BLaER1 (cell line): ENCODE measurements around the gene HDGF.

Source experiments
- H3K27ac ChIP-seq: shearing (Covaris generic); formaldehyde crosslinking; 2 replicates; pipeline ENCODE4 v1.8.1; 2022
- H3K27me3 ChIP-seq: shearing (Covaris generic); formaldehyde crosslinking; 2 replicates; pipeline ENCODE4 v1.8.1; 2022
- H3K36me3 ChIP-seq: shearing (Covaris generic); formaldehyde crosslinking; 2 replicates; pipeline ENCODE4 v1.8.1; 2022
- H3K4me1 ChIP-seq: shearing (Covaris generic); formaldehyde crosslinking; 2 replicates; pipeline ENCODE4 v1.8.1; 2022
- H3K4me2 ChIP-seq: shearing (Covaris generic); formaldehyde crosslinking; 2 replicates; pipeline ENCODE4 v1.8.1; 2022
- H3K4me3 ChIP-seq: shearing (Covaris generic); formaldehyde crosslinking; 2 replicates; pipeline ENCODE4 v1.8.1; 2022
- H3K9ac ChIP-seq: shearing (Covaris generic); formaldehyde crosslinking; 2 replicates; pipeline ENCODE4 v1.8.1; 2022
- H3K9me3 ChIP-seq: shearing (Covaris generic); formaldehyde crosslinking; 2 replicates; pipeline ENCODE4 v1.8.1; 2022
- H4K20me1 ChIP-seq: shearing (Covaris generic); formaldehyde crosslinking; 2 replicates; pipeline ENCODE4 v1.8.1; 2022
- Cebpa-rat ChIP-seq: shearing (Covaris generic); IDR thresholded peaks from 2 replicates; pipeline ENCODE4 v1.8.1; 2022

HDGF gene

DNA sequence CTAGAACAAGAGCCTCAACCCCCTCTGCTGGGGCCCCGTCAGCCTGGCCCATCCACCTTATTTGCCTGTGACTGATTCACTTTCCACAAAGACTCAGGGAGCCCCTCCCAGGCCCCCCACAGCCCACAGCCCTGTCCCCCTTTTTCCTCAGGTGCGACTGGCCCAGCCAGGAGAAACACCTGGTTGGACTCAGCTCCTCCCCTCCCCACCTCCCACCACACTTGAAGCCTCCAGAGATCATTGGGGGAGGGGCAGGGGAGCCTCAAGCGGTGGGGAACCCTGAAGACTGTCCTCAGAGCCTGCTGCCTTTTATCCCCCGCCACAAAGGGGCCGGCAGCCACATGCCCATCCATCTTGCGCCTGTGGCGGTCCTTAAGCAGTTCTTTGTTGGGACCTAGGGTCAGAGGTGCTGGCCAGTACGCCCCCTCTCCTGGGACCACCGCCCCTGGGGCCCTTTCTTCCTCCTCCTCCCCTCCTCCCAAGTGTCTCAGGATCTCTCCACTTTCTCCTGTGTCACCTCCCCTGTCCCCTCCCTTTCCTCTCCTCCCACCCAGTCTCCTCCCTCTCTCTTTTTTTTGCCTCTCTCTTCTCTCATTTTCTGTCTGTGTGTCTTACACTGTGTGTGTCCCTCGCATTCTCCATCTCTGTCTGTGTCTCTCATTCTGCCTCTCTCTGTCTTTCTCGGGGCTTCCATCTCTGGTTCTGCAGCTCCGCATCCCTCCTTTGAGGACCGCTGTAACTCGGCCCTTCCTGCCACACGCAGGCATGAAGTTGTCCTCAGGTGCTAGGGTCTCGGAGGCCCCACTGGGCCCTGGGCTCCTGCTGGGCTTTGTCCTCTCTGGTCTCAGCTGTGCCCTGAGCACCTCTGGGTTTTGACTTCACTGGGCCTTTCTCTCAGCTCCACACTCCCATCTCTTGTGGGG is 58.3 kb downstream of the HDGF start:
- Histone ChIP-seq H4K20me1 (no peaks in the 10 kb centered on the region), H3K4me2 (peak overlapping the region; percentile 78), H3K27ac (peak overlapping the region; percentile 18; the same call in 1 of the 2 replicates), H3K27me3 (peaks cover 44% of the 10 kb centered on the region), H3K4me3 (peak overlapping the region; percentile 42), H3K36me3 (no peaks in the 10 kb centered on the region), H3K4me1 (peaks cover 78% of the 10 kb centered on the region), H3K9me3 (no peaks in the 10 kb centered on the region), H3K9ac (no peak overlapping the region)
- no peak for TF ChIP-seq Cebpa-rat

DNA sequence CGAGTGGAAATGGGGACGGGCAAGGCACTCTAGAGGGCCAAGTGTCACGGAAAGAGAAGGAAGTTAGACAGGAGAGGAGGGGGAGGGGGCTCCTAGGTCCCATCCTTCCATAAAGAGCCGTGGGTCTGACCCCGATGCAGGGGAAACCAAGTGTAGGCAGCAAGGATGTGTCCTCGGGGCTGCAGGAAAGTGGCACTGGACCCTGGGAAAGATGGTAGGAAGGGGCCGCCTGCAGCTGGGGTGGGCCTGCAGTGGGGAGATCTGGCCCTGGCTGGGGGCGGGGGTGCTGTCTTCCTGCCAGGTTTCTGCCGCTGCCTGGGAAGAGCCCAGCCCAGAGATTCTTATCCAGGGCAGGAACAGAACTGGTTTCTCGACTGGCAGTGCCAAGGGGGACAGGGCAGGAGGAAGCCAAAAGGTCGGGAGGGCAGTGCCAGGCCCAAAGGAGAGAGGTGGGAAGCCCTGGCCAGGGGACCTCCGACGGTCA is 59.0 kb downstream of the HDGF start:
- peak overlapping the region; percentile 78 for H3K4me2 ChIP-seq
- H3K27ac ChIP-seq = 0 out of 2 replicates have a peak overlapping the region, but pooled peaks have one; percentile 18
- peaks cover 74% of the 10 kb centered on the region for H3K4me1 ChIP-seq
- TF ChIP-seq Cebpa-rat = no peak
- H3K4me3 ChIP-seq = peak overlapping the region; percentile 42; the same call in 1 of the 2 replicates
- no peaks in the 10 kb centered on the region for H4K20me1 ChIP-seq
- H3K9me3 ChIP-seq = no peaks in the 10 kb centered on the region
- no peaks in the 10 kb centered on the region for H3K36me3 ChIP-seq
- peaks cover 44% of the 10 kb centered on the region for H3K27me3 ChIP-seq
- H3K9ac ChIP-seq = no peak overlapping the region
